ENCODE data around the gene ADAMTS7. TPM values are rescaled to one million over a fixed set of nuclear protein-coding genes. Genes with fewer than 3 reads are reported as not detected.
"Not testable (repeated sequence)": the region's sequence is repeated elsewhere in the genome, so short reads cannot be mapped to it uniquely, and the experiment has no call there.

The ADAMTS7 gene
- total RNA-seq, 1 donor from 2014 or later: 55.1 TPM

- Mint-ChIP-seq H3K4me1 (ENCODE audit: unreplicated experiment) (no peaks in the 10 kb centered on the region), H3K27me3 (ENCODE audit: unreplicated experiment) (peaks cover 1% of the 10 kb centered on the region), H3K4me3 (ENCODE audit: unreplicated experiment) (no peak overlapping the region), H3K36me3 (ENCODE audit: low read depth, unreplicated experiment) (no peaks in the 10 kb centered on the region), H3K27ac (ENCODE audit: unreplicated experiment) (no peak overlapping the region), H3K9me3 (ENCODE audit: unreplicated experiment) (no peaks in the 10 kb centered on the region)
- DNase-seq (ENCODE audit: low spot score): no peak
- TF ChIP-seq CTCF (IDR thresholded peaks at IDR 0.05; ENCODE audit: unreplicated experiment): no peak
Observed at GRCh38 chr15:78841891-78842290, 30.6 kb upstream of the ADAMTS7 start.

GRCh38 chr15:78841376-78841706 lies 30.1 kb upstream of the ADAMTS7 start:
- H3K9me3 Mint-ChIP-seq (ENCODE audit: unreplicated experiment): no peaks in the 10 kb centered on the region
- no peaks in the 10 kb centered on the region for H3K4me1 Mint-ChIP-seq (ENCODE audit: unreplicated experiment)
- no peak overlapping the region for H3K27ac Mint-ChIP-seq (ENCODE audit: unreplicated experiment)
- no peak for TF ChIP-seq CTCF (IDR thresholded peaks at IDR 0.05; ENCODE audit: unreplicated experiment)
- H3K4me3 Mint-ChIP-seq (ENCODE audit: unreplicated experiment): no peak overlapping the region
- H3K36me3 Mint-ChIP-seq (ENCODE audit: low read depth, unreplicated experiment): no peaks in the 10 kb centered on the region
- DNase-seq (ENCODE audit: low spot score): no peak
- peaks cover 1% of the 10 kb centered on the region for H3K27me3 Mint-ChIP-seq (ENCODE audit: unreplicated experiment)

- no peak for TF ChIP-seq CTCF (IDR thresholded peaks at IDR 0.05; ENCODE audit: unreplicated experiment)
- Mint-ChIP-seq H3K27ac (ENCODE audit: unreplicated experiment) (no peak overlapping the region), H3K4me1 (ENCODE audit: unreplicated experiment) (no peaks in the 10 kb centered on the region), H3K4me3 (ENCODE audit: unreplicated experiment) (no peak overlapping the region), H3K9me3 (ENCODE audit: unreplicated experiment) (no peaks in the 10 kb centered on the region), H3K36me3 (ENCODE audit: low read depth, unreplicated experiment) (no peaks in the 10 kb centered on the region), H3K27me3 (ENCODE audit: unreplicated experiment) (peaks cover 1% of the 10 kb centered on the region)
- DNase-seq (ENCODE audit: low spot score): no peak
Observed at GRCh38 chr15:78840661-78841375, 29.6 kb upstream of the ADAMTS7 start.

GRCh38 chr15:78839151-78839550 lies 27.9 kb upstream of the ADAMTS7 start:
- not testable (repeated sequence) for H3K9me3 Mint-ChIP-seq (ENCODE audit: unreplicated experiment); H3K4me3 Mint-ChIP-seq (ENCODE audit: unreplicated experiment); H3K36me3 Mint-ChIP-seq (ENCODE audit: low read depth, unreplicated experiment); H3K27me3 Mint-ChIP-seq (ENCODE audit: unreplicated experiment); DNase-seq (ENCODE audit: low spot score); H3K27ac Mint-ChIP-seq (ENCODE audit: unreplicated experiment); H3K4me1 Mint-ChIP-seq (ENCODE audit: unreplicated experiment)

- Mint-ChIP-seq H3K36me3 (ENCODE audit: low read depth, unreplicated experiment) (no peaks in the 10 kb centered on the region), H3K4me1 (ENCODE audit: unreplicated experiment) (no peaks in the 10 kb centered on the region), H3K4me3 (ENCODE audit: unreplicated experiment) (no peak overlapping the region), H3K27me3 (ENCODE audit: unreplicated experiment) (peaks cover 4% of the 10 kb centered on the region), H3K27ac (ENCODE audit: unreplicated experiment) (no peak overlapping the region), H3K9me3 (ENCODE audit: unreplicated experiment) (no peaks in the 10 kb centered on the region)
- TF ChIP-seq CTCF (IDR thresholded peaks at IDR 0.05; ENCODE audit: unreplicated experiment): no peak
- DNase-seq (ENCODE audit: low spot score): no peak
Observed at GRCh38 chr15:78838489-78838888, 27.2 kb upstream of the ADAMTS7 start.
